Activated naive CD8-positive, alpha-beta T cell treated with anti-CD3 and anti-CD28 coated beads, Interleukin-2, amount 50 U/mL, for 16 hours (primary cell): ENCODE data around the gene ZNF880.
"Not testable (repeated sequence)": the region's sequence is repeated elsewhere in the genome, so short reads cannot be mapped to it uniquely, and the experiment has no call there.

Experiments used
- DNase-seq: peaks from one replicate; pipeline ENCODE4 v3.0.0-alpha.2; 2020; ENCODE audit warnings: low read depth, low spot score

The ZNF880 gene

GRCh38 chr19:52369559-52370340 is at the start of gene ZNF880:
TSS of gene ZNF880 (plus strand) at chr19:52369923. CDS start at chr19:52369966, 43 bp downstream.
- DNase-seq: peak; percentile 84

- no peak for DNase-seq
Observed at GRCh38 chr19:52322429-52322828, 47.3 kb upstream of the ZNF880 start.

- DNase-seq: no peak
Observed at GRCh38 chr19:52331757-52332156, 38.0 kb upstream of the ZNF880 start.

- no peak for DNase-seq
Observed at GRCh38 chr19:52335768-52336116, 34.0 kb upstream of the ZNF880 start.

- peak; percentile 78 for DNase-seq
Observed at GRCh38 chr19:52336117-52336790, 33.5 kb upstream of the ZNF880 start, which contains the start of gene ZNF610. TSS of gene ZNF610 (plus strand) at chr19:52336243. CDS start at chr19:52349173, 12,930 bp downstream.

- no peak for DNase-seq
Observed at GRCh38 chr19:52336791-52337381, 32.8 kb upstream of the ZNF880 start.

- not testable (repeated sequence) for DNase-seq
Observed at GRCh38 chr19:52339022-52339421, 30.7 kb upstream of the ZNF880 start.

- DNase-seq: no peak
Observed at GRCh38 chr19:52343548-52343947, 26.2 kb upstream of the ZNF880 start.

- no peak for DNase-seq
Observed at GRCh38 chr19:52345162-52345561, 24.6 kb upstream of the ZNF880 start.

- no peak for DNase-seq
Observed at GRCh38 chr19:52351512-52351911, 18.2 kb upstream of the ZNF880 start.

- no peak for DNase-seq
Observed at GRCh38 chr19:52366414-52366824, 3.3 kb upstream of the ZNF880 start.

- DNase-seq: no peak
Observed at GRCh38 chr19:52370341-52370710, 603 bp downstream of the ZNF880 start.

GRCh38 chr19:52391135-52391534 is 21.4 kb downstream of the ZNF880 start:
- DNase-seq: no peak

GRCh38 chr19:52397310-52398080 is 27.8 kb downstream of the ZNF880 start, which contains the start of gene ZNF528:
TSS of gene ZNF528 (plus strand) at chr19:52397849. CDS start at chr19:52402014, 4,165 bp downstream.
- peak; percentile 87 for DNase-seq

GRCh38 chr19:52398081-52398441 is 28.3 kb downstream of the ZNF880 start:
- no peak for DNase-seq

- no peak for DNase-seq
Observed at GRCh38 chr19:52410276-52410675, 40.6 kb downstream of the ZNF880 start.

- DNase-seq: no peak
Observed at GRCh38 chr19:52415711-52416110, 46.0 kb downstream of the ZNF880 start.

GRCh38 chr19:52428937-52429336 is 59.2 kb downstream of the ZNF880 start, which contains the start of gene ZNF534:
TSS of gene ZNF534 (plus strand) at chr19:52429148. CDS start at chr19:52431475, 2,327 bp downstream.
- no peak for DNase-seq
